NCI-H187 treated with DMSO at 0.1 percent for 48 hours (cell line): ENCODE results near the gene RSRC1.
"Not testable (repeated sequence)": the region's sequence is repeated elsewhere in the genome, so short reads cannot be mapped to it uniquely, and the experiment has no call there.

ENCODE experiments used
- DNase-seq: peaks from one replicate; lab custom pipeline; 2025; lab: John Stamatoyannopoulos, UW

The RSRC1 gene, protein sequence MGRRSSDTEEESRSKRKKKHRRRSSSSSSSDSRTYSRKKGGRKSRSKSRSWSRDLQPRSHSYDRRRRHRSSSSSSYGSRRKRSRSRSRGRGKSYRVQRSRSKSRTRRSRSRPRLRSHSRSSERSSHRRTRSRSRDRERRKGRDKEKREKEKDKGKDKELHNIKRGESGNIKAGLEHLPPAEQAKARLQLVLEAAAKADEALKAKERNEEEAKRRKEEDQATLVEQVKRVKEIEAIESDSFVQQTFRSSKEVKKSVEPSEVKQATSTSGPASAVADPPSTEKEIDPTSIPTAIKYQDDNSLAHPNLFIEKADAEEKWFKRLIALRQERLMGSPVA

DNA sequence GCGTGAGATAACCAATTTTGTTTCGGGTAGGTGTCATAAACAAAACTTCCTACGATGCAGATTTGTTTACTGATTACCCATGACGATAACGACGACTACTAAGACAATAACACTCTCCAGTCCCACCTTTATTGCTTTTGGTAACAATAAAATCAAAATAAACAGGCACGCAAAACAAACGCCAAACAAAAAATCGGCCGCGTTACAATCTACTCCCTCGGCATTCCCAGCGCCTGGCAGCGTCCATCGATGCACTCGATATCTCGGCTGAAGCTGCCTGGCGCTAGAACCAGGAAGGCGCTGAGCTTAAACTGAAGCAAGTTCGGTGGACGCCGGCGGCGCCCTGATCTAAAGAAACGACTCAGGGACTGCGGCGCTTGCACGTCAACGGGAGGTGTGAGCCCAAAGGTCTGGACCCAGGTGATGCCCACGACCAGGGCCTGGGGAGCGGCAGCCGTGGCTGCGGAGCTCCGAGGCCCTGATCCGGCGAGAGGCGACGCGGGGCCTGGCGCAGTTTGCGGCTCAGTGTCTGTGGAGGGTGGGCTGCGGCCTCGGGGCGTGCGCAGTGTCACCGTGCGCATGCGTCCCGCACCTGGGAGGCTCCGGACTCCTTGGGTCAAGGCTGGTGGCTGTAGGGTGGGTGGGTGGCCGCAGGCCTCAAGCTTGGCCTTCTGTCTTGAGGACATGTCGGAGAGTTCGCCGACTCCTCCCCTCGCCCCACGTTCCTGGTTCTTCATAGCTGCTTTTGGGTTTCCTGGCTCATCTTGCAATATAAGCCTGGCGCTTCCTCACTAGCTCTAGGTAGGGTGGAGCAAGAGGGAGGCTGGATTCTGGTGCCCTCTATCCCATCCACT lies at the start of gene RSRC1:
TSS of gene RSRC1 (plus strand) at position 286 of the 854 bp plus-strand sequence. CDS start 12,016 bp downstream, outside the sequence.
- peak; percentile 62 for DNase-seq

DNA sequence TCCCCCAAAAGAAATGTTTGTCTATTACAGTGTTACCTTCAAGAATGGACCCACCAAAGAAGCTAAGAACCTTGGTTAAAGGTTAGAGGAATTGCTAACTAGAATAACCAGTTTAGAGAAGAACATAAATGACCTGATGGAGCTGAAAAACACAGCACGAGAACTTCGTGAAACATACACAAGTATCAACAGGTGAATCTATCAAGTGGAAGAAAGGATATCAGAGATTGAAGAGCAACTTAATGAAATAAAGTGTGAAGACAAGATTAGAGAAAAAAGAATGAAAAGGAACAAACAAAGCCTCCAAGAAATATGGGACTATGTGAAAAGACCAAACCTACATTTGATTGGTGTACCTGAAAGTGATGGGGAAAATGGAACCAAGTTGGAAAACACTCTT lies 44.3 kb upstream of the RSRC1 start:
- DNase-seq: not testable (repeated sequence)

DNA sequence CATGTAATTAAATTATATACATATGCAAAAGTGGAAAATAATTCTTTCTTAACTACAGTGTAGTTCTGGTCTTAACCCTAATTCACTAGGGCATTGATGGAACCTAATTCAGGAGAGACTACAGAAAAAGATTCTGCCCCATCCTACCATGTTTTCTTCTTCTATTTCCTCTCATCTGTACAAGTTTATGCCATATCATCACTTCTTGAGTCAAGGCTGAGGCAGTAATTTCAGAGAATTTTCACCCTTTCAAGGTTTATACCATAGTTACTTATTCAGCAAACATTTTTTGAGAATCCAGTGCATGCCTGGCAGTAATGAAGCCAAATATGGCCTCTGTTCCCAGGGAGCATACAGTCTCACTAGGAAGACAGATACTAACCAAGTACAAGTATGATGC lies 37.1 kb upstream of the RSRC1 start:
- no peak for DNase-seq

DNA sequence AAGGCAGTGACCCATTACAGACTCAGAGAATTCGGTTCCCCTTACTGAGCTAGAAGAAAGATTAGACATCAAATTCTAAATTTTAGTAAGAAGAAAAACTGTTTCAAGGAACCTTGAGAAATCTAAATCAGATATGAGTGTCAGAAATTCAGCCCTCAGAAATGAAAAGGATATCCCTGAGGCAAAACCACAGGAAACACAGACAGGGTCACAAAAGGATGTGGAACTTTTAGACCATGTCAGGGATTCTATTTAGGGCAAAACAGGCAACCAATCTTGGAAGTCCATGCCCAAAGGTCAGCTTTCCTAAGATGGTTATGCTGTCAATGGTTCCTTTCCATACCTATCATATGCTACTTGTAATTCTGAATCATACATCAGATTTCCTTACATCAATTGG lies 35.3 kb upstream of the RSRC1 start:
- no peak for DNase-seq

DNA sequence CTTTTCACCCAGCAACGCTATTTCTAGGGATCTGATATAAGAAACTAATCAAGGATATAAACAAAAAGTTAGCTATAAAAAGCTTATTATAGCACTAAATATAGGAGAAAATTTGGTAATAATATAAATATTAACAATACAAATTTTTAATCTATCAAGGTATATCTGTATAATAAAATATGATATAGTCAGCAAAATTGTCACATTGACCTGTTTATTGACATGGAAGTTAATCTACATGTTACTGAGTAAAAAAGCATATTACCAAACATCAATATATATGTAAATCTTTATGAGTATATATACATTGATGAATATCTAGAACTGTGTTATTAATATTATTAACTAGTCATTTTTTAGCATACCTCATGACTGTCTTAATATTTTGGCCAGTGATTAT lies 30.3 kb upstream of the RSRC1 start:
- no peak for DNase-seq

DNA sequence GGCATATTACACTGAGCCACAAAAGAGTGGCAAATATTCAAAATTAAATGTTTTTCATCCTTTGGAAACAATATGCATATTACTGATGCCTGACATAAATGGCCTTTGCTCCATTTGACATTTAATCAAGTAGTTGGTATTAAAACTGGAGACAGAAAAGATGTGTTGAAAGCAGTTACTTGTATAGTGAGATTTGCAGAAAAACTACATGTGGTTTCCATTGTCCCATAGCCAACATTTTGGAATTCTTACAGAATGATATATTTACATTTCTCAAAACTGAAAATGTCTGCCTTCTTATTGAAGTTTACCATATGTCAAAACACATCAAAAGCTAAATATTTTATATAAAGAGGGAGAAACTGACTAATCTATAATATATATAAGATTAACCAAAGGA lies 25.2 kb upstream of the RSRC1 start:
- no peak for DNase-seq

DNA sequence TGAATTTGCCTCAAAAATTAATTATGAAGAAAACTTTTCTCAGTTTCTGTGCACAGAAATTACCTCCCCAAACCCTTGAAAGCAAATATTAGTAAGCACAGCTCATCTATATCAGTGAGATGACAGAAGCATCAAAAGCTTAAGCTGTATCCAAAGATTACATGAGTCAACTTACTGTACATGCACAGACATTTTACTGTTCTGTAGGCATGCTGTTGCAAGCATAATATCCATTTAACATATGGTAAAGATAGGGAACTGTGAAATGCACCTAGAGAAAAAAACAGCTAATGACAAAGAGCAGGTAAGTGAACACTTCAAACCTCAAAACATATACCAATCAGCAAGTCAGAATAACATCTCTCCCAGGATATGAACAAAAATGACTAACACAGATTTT lies 24.5 kb upstream of the RSRC1 start:
- no peak for DNase-seq

DNA sequence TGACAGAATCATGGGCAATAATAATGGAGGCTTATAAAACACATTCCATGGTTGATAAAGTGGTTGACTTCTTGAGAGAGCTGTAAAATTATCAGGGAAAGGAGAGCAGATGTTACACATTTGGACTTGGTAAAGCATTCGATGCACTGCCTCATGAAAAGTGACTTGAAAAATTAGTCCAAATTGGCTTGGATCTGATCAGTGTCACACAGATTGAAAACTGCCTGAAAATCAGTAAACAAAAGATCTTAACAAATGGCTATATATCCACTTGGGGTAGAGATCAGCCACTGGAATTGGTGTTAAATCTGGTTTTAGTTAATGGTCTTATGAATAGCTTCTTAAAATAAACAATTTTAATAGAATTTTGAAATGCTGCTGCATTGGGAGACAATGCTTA lies 24.0 kb upstream of the RSRC1 start:
- no peak for DNase-seq

DNA sequence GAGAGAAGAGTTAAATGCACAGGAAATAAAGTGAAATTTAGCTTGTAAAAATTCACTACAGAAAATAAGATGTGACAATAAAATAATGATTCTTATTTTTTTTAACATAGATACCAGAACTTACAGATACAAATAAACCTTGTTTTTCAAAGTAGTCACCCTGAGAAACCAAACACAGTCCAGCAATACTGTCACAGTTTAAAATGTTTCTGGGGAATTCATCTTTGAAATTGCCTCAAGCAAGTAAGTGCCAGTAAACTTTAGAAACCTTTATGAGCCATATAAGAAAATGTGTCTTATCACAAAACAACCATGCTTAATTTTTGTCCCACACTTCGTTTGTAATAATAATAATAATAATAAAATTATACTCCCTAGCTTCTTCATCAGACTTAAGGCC lies 23.5 kb upstream of the RSRC1 start:
- DNase-seq: no peak

DNA sequence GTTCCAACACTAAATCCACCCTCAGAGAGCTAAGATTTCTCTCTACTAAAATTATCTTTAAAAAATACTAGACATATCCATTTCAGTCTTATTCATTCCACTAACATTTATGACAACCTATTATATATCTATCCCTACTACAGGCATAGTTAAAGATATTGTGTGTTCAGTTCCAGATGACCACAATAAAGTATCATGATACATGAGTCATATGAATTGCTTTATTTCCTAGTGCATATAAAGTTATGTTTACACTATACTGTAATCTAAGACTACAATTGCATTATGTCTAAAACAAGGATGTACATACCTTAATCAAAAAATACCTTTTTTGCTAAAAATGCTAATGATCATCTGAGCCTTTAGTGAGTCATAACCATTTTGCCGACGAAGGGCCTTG lies 23.1 kb upstream of the RSRC1 start:
- no peak for DNase-seq

DNA sequence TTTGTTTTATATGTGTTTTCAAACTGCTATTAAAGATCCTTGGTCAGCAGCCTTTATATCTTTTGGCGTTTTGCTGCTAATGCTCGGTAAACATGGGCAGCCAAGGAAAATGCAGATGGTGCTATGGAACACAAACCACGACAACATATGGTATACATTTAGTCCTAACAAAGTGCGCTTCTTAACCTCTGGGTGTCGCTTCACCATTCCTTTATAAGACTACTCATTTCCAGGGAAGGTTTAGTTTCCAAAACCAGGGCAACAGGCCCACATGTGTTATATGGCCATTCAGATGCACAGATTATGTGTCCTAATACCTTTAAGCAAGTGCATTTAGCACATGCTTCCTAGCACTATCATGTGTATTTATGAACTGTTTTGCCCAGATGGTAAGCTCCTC lies 18.4 kb upstream of the RSRC1 start:
- no peak for DNase-seq

DNA sequence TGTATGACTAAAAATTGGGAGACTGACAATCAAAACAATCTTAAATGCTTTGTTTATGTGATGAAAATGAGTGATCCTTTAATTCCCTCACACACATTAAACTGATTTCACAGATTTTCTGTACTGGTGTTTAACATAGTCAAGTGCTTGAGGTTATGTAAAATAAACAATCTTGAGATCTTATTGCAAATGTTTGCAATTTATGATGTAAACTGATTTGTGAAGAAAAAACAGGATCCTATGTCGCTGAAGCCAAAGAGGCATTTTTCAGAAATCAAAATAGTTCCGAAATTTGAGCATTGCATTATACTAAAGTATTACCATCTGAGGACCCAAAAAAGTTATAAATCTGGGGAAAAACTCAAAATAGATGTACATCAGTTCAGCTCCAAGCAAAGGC lies 16.4 kb upstream of the RSRC1 start:
- DNase-seq: no peak

DNA sequence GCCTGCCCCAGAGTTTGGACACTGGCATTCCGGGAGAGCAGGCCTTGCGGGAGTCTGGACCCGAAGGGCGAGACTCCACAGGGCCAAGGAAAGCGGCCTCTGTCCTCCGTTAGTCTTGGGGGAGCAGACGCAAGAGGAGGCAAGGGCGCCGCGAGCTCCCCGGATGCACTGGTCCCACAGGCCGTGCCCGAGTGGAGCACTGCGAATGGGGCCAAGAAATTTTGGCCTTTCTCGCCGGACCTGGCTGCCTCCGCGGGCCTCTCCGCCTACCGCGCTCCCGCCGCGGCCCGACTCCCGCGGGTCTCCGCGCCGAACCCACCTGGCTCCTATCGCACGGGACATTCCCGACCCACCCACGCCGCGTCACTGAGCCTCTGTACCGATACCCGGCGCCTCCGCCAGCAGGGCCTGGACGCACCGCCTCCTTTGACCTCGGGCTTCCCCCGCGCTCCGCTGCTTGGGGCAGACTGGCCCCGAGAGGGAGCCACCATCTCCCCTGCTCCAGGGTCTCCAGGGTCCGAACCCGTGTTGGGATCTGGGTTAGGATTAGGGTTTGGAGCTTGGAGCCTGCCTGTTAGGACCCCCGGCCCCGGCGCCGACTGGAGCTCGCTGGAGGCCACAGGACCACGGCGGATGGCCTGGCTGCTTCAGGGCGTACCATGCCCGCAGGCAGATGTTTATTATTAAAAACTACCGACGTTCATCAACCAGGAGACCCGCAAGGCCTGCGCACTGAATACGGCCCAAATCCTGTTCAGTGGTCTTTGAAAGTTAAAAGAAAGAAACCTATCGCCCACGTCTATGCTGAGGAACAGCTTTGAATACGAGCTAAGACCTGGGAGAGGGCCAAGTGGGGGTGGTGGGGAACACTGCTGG lies 15.4 kb upstream of the RSRC1 start:
- DNase-seq: no peak

DNA sequence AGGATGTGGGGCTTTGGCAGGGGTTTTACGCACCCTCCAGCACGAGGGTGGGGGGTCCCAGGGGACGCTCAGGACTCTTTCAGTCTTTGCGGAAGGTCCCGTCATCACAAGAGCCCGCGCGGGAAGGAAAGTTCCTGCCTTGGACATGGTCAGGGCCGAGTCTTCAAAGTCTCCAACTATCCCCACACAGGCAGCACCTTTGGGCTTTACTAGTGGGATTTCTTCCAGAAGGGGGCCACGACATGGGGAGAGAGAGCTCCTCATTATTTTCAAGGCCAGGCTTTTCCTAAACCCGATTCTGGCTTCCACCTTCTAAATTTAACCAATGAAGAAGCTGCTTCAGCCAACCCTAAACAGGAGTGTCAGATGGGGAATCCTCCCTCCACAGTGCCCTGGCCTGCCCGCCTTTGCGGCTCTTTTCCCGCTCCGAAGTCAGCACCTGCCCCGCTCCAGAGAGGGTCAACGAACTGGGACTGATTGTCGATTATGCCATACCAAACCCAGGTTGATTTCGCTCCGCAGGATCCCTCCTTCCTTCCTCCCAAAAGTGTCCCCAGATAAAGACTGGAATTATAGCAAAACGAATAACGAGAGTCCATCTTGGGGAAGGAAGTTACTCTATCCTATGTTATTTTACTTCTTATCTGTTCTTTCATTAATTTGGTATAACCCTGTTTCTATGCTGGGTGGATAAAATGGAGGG lies 14.6 kb upstream of the RSRC1 start:
- no peak for DNase-seq

DNA sequence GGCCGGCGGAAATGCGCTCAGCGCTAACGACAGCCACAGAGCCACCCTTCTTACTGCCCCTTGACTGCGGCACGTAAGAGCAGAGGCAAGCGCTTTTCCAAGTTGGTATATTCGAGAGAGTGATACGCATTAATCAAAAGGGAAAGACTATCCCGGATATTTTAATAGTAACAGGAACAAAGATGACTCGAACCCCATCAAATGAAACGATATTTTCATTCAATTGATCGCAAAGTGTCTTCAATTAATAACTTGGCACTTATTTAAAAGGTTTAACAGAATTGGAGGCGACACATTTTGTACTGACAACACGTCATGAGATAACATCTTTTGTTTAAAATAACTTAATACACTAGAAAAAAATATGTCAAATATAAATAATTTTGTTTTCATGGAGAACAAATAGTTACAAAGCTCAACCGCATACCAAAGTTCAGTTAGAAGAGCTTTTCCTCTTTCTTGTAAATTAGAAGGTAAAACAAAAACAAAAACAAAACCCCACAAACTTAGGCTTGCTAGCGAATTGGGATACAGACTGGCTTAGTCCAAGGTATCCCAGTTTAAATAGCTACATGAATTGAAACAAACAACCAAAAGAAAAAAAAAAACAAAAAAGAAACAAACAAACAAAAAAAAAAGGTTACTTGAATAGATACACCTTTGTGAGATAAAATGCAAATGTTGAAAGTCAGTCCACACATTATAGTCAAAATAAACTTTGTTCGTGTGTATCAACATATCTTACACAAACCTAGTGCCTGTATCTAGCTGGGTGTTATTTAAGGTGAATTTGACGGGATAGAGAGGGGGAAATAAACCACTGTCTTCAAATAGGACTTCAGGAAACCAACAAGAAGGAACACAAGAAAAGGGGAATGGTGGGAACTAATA lies 13.8 kb upstream of the RSRC1 start:
- DNase-seq: no peak

DNA sequence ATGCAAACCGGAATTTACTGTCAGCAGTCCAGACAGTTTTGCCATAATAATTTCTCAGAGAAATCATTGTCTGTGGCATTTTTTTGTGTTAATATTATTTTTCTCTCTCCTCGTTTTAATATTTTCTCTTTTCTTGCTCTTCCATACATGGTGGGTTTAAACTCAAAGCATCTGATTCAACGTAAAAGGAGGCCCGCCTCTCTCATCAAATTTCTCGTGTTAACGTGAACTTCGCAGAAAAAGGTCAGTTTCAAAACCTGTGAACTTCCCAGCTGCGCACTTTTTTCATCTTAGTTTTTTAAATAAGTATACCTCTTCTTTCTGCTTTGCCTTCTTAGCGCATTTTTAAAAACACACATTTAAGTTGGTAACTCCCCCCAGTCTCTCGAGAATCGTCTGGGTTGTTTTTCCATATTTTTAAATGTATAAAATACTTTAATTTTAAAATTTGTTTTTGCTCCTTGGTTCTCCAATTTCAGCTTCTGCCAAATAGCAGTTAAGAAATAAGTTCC lies 12.8 kb upstream of the RSRC1 start:
- DNase-seq: no peak

DNA sequence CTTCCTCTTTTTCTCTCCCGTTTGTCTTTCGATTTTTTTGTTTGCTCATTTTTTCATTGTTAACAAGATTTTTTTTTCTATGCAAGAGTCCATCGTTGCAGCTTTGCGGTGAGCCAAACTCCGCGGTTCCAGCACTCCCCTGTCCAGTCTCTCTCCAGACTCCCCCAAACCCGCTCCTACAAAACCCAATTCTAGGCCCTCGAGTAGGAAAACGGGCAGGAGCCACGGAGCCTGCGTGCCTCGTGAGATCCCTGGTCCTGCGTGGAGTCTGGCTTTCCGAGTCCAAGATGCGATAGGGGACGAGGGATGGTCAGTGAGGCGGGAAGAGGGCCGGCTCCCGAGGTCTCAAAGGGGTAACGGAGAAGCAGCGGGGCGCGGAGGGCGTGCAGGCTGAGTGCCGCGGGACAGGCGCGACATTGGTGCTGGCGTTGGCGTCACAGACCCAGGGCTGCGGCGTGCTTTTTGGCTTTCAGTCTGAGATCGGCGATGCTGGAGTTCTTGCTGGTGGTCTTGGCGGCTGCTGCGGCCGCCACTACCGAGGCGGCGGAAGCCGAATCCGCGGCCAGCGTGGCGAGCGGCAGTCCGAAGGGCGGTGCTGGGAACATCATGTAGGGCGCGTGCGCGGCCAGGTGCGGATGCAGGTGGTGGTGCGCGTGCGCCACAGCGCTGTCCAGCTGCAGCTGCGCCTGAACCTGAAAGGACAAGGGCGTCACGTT lies 12.1 kb upstream of the RSRC1 start:
- DNase-seq: no peak

DNA sequence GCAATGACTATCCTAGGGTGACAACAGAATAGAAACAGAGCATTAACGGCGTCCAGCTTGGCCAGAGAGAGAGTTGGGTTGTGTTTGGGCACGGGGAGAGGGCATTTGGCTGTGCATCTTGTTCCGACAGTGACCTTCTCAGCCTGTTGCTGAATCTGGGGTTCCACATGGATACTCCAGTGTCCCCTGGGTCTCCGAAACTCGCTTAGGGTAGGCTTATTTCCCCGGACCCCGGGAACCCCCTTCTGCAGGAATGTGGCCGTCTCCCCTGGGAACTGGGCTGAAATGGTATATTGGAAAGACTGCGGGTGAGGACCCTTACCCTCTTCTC lies 11.6 kb upstream of the RSRC1 start:
- no peak for DNase-seq

DNA sequence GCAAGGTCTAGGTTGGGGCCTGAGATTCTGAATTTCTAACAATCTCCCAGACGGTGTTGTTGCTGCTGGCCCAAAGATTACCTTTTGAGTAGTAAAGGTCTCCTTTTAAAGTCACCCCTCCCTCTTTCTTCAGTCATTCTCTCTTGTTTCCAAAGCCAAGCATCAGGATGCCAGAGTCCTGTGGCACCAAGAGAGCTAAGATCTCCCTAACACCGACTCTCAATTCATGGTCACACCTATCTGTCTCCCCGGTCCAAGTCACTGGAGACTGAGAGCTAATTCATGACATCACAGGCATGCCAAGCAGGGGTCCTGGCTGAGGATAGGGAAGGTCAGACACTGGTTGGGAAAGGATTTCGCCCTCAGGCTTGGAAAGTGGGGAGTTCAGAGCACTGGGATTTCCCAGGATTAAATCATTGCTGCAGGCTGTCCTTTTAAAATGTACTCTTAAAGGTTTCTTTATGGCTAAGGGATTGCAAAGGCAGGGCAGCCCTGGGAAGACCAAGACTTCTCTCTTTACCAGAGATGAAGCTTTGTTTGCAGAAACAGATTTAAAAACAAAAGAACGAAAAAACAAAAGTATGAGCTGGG lies 11.0 kb upstream of the RSRC1 start:
- DNase-seq: no peak

DNA sequence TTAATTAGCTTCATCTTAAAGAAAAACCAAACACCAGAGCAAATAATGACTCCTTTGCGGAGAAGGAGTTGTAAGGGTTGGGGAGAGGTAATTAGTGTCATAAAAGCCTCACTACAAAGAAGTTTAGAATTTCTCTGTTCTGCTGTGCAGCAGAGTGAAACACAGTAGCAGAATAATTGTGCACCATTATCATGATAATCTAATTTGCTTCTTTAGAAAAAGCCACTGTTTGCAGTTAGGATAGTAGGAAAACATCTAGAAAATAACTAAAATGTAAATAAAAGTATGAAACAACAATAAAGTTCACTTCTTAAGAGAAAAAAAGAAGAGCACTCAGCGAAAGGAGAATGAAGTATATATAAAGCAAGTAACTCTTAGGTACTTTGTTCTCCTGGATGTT lies 9.2 kb upstream of the RSRC1 start:
- no peak for DNase-seq
